ENCODE results near the gene MXD3.
"Not testable (repeated sequence)": the region's sequence is repeated elsewhere in the genome, so short reads cannot be mapped to it uniquely, and the experiment has no call there.

Gene MXD3

GRCh38 chr5:177311723-177312648, at the start of gene MXD3:
MXD3 (minus strand) TSS chr5:177311898; CDS start chr5:177311830, 68 bp downstream.
- no peak for TF ChIP-seq CTCF (IDR thresholded peaks at IDR 0.05; ENCODE audit: insufficient read depth, low read depth, low read length, missing control alignments)
- peak within 1 kb of the TSS; percentile 65 for H3K4me3 ChIP-seq (ENCODE audit: low read length)
- peak; percentile 96 for DNase-seq (ENCODE audit: low read depth)

GRCh38 chr5:177360740-177361139, 49.0 kb upstream of the MXD3 start:
- not testable (repeated sequence) for H3K4me3 ChIP-seq (ENCODE audit: low read length); DNase-seq (ENCODE audit: low read depth)

GRCh38 chr5:177359860-177360259, 48.2 kb upstream of the MXD3 start:
- H3K4me3 ChIP-seq (ENCODE audit: low read length): no peak overlapping the region
- no peak for DNase-seq (ENCODE audit: low read depth)
- TF ChIP-seq CTCF (IDR thresholded peaks at IDR 0.05; ENCODE audit: insufficient read depth, low read depth, low read length, missing control alignments): no peak

- DNase-seq (ENCODE audit: low read depth): no peak
- no peak overlapping the region for H3K4me3 ChIP-seq (ENCODE audit: low read length)
- no peak for TF ChIP-seq CTCF (IDR thresholded peaks at IDR 0.05; ENCODE audit: insufficient read depth, low read depth, low read length, missing control alignments)
These were observed 47.8 kb upstream of the MXD3 start for GRCh38 chr5:177359451-177359851.

GRCh38 chr5:177358370-177358819, 46.7 kb upstream of the MXD3 start:
- no peak overlapping the region for H3K4me3 ChIP-seq (ENCODE audit: low read length)
- no peak for TF ChIP-seq CTCF (IDR thresholded peaks at IDR 0.05; ENCODE audit: insufficient read depth, low read depth, low read length, missing control alignments)
- DNase-seq (ENCODE audit: low read depth): no peak

- H3K4me3 ChIP-seq (ENCODE audit: low read length): peak within 1 kb of the TSS; percentile 22
- DNase-seq (ENCODE audit: low read depth): peak; percentile 51
- TF ChIP-seq CTCF (IDR thresholded peaks at IDR 0.05; ENCODE audit: insufficient read depth, low read depth, low read length, missing control alignments): no peak
These were observed 46.0 kb upstream of the MXD3 start, which contains the start of gene RGS14 for GRCh38 chr5:177357459-177358351. RGS14 (plus strand) TSS chr5:177357924; CDS start chr5:177358025, 101 bp downstream.

GRCh38 chr5:177357146-177357458, 45.4 kb upstream of the MXD3 start:
- no peak overlapping the region for H3K4me3 ChIP-seq (ENCODE audit: low read length)
- TF ChIP-seq CTCF (IDR thresholded peaks at IDR 0.05; ENCODE audit: insufficient read depth, low read depth, low read length, missing control alignments): no peak
- no peak for DNase-seq (ENCODE audit: low read depth)

All from epithelial cell of esophagus (primary cell).